Neural progenitor cell (in vitro differentiated cells): ENCODE measurements around the gene LZTS3. TPM values are rescaled to one million over a fixed set of nuclear protein-coding genes. Genes with fewer than 3 reads are reported as not detected.
"Not testable (repeated sequence)": the region's sequence is repeated elsewhere in the genome, so short reads cannot be mapped to it uniquely, and the experiment has no call there.

Experiments
- DNase-seq: peaks from one replicate; pipeline ENCODE4 v3.0.0-alpha.2; 2016; ENCODE audit warnings: low spot score
- H2AFZ ChIP-seq: fragments of 200-600 bp; sonication (generic); replicated peaks from 2 replicates; pipeline ENCODE4 v1.6.1; 2016; ENCODE audit warnings: antibody characterized with exemption
- H3F3A ChIP-seq: fragments of 200-600 bp; sonication (generic); 2 replicates; pipeline ENCODE4 v1.6.1; 2016; ENCODE audit warnings: antibody characterized with exemption, low read depth
- H3K27ac ChIP-seq: fragments of 200-600 bp; sonication (generic); 2 replicates; pipeline ENCODE4 v1.5.1; 2016; ENCODE audit warnings: mild to moderate bottlenecking
- H3K27me3 ChIP-seq: fragments of 200-600 bp; sonication (generic); 2 replicates; pipeline ENCODE4 v1.6.1; 2016; ENCODE audit warnings: mild to moderate bottlenecking, moderate library complexity
- H3K36me3 ChIP-seq: fragments of 200-600 bp; sonication (generic); 2 replicates; pipeline ENCODE4 v1.5.1; 2016
- H3K4me1 ChIP-seq: fragments of 200-600 bp; sonication (generic); 2 replicates; pipeline ENCODE4 v1.6.1; 2016; ENCODE audit warnings: mixed run types
- H3K4me2 ChIP-seq: fragments of 200-600 bp; sonication (generic); 2 replicates; pipeline ENCODE4 v1.6.1; 2016
- H3K4me3 ChIP-seq: fragments of 200-600 bp; sonication (generic); 2 replicates; pipeline ENCODE4 v1.5.1; 2016
- H3K79me2 ChIP-seq: fragments of 200-600 bp; sonication (generic); 2 replicates; pipeline ENCODE4 v1.6.1; 2016; ENCODE audit warnings: low read depth
- H3K9ac ChIP-seq: fragments of 200-600 bp; sonication (generic); 2 replicates; pipeline ENCODE4 v1.6.1; 2016
- H3K9me3 ChIP-seq: fragments of 200-600 bp; sonication (generic); 2 replicates; pipeline ENCODE4 v1.5.1; 2016; ENCODE audit warnings: low read depth
- H4K20me1 ChIP-seq: fragments of 200-600 bp; sonication (generic); 2 replicates; pipeline ENCODE4 v1.6.1; 2016; ENCODE audit warnings: low read depth
- H3K27ac Mint-ChIP-seq: 3 replicates; pipeline ENCODE4 v1.8.0; 2021; ENCODE audit warnings: mixed read lengths
- H3K27me3 Mint-ChIP-seq: 2 replicates; pipeline ENCODE4 v1.8.0; 2022; ENCODE audit warnings: low read depth, mild to moderate bottlenecking, inconsistent platforms, moderate library complexity, mixed read lengths; ENCODE audit not compliant: insufficient read depth
- H3K36me3 Mint-ChIP-seq: 3 replicates; pipeline ENCODE4 v1.8.0; 2021; ENCODE audit warnings: mixed read lengths
- H3K4me1 Mint-ChIP-seq: 3 replicates; pipeline ENCODE4 v1.8.0; 2021; ENCODE audit warnings: mixed read lengths
- H3K4me3 Mint-ChIP-seq: 3 replicates; pipeline ENCODE4 v1.8.0; 2021; ENCODE audit warnings: mild to moderate bottlenecking, moderate library complexity, mixed read lengths
- H3K9me3 Mint-ChIP-seq: 3 replicates; pipeline ENCODE4 v1.8.0; 2020; ENCODE audit warnings: mixed read lengths
- EZH2 ChIP-seq: fragments of 200-600 bp; sonication (generic); IDR thresholded peaks from 2 replicates; pipeline ENCODE4 v1.6.1; 2017; ENCODE audit warnings: antibody characterized with exemption, mild to moderate bottlenecking, moderate library complexity
- EZH2phosphoT487 ChIP-seq: fragments of 200-600 bp; sonication (generic); IDR thresholded peaks from 2 replicates; pipeline ENCODE4 v1.6.1; 2017; ENCODE audit warnings: antibody characterized with exemption
- total RNA-seq: library from RNA; depleted of rRNA; stranded (reverse); fragments of >200 nt; gene quantifications from 2 replicates; pipeline ENCODE4 v1.2.3, GENCODE V29; 2015; ENCODE audit warnings: low replicate concordance
- TF ChIP-seq, protein P1 (sequence below): fragments of 200-600 bp; sonication (generic); IDR thresholded peaks from 2 replicates; pipeline ENCODE4 v1.5.1; 2017; ENCODE audit warnings: antibody characterized with exemption, mild to moderate bottlenecking

Gene LZTS3
- total RNA-seq, 1 donor from 2014 or later, result 3.7 TPM

DNA sequence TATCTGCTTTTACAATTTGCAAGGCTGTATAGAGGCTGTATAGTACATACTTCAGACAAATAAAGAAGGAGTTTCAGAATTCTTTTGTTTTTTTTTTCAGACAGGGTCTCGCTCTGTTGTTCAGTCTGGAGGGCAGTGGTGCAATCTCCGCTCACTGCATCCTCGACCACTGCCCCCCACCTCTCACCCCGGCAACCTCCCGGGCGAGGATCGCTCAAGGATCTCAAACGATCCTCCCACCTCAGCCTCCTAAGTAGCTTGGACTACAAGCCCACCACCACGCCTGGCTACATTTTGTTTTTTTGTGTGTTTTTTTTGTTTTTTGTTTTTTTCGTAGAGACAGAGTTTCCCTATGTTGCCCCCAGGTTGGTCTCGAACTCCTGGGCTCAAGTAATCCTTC, 15.5 kb downstream of the LZTS3 start:
- no peak for DNase-seq
- no peaks in the 10 kb centered on the region for H3K27me3 ChIP-seq
- peak overlapping the region; percentile 98 for H3K4me3 Mint-ChIP-seq
- H3K9ac ChIP-seq, result no peak overlapping the region
- TF ChIP-seq, protein P1, sequence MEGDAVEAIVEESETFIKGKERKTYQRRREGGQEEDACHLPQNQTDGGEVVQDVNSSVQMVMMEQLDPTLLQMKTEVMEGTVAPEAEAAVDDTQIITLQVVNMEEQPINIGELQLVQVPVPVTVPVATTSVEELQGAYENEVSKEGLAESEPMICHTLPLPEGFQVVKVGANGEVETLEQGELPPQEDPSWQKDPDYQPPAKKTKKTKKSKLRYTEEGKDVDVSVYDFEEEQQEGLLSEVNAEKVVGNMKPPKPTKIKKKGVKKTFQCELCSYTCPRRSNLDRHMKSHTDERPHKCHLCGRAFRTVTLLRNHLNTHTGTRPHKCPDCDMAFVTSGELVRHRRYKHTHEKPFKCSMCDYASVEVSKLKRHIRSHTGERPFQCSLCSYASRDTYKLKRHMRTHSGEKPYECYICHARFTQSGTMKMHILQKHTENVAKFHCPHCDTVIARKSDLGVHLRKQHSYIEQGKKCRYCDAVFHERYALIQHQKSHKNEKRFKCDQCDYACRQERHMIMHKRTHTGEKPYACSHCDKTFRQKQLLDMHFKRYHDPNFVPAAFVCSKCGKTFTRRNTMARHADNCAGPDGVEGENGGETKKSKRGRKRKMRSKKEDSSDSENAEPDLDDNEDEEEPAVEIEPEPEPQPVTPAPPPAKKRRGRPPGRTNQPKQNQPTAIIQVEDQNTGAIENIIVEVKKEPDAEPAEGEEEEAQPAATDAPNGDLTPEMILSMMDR, result no peak
- TF ChIP-seq EZH2phosphoT487 (no peak), EZH2 (no peak)
- H3K36me3 ChIP-seq, result no peaks in the 10 kb centered on the region
- no peak overlapping the region for H2AFZ ChIP-seq
- H3K4me1 Mint-ChIP-seq, result peaks cover 20% of the 10 kb centered on the region
- peaks cover 5% of the 10 kb centered on the region for H3K27me3 Mint-ChIP-seq
- no peak overlapping the region for H3K27ac Mint-ChIP-seq
- H3K27ac ChIP-seq, result no peak overlapping the region
- peaks cover 66% of the 10 kb centered on the region for H4K20me1 ChIP-seq
- H3K79me2 ChIP-seq, result peaks cover 73% of the 10 kb centered on the region
- H3K4me3 ChIP-seq, result peak overlapping the region; percentile 82
- no peaks in the 10 kb centered on the region for H3K9me3 Mint-ChIP-seq
- H3F3A ChIP-seq, result peaks cover 18% of the 10 kb centered on the region
- peak overlapping the region; percentile 99 for H3K4me2 ChIP-seq
- peaks cover 11% of the 10 kb centered on the region for H3K4me1 ChIP-seq
- H3K36me3 Mint-ChIP-seq, result peaks cover 2% of the 10 kb centered on the region
- H3K9me3 ChIP-seq, result no peaks in the 10 kb centered on the region

DNA sequence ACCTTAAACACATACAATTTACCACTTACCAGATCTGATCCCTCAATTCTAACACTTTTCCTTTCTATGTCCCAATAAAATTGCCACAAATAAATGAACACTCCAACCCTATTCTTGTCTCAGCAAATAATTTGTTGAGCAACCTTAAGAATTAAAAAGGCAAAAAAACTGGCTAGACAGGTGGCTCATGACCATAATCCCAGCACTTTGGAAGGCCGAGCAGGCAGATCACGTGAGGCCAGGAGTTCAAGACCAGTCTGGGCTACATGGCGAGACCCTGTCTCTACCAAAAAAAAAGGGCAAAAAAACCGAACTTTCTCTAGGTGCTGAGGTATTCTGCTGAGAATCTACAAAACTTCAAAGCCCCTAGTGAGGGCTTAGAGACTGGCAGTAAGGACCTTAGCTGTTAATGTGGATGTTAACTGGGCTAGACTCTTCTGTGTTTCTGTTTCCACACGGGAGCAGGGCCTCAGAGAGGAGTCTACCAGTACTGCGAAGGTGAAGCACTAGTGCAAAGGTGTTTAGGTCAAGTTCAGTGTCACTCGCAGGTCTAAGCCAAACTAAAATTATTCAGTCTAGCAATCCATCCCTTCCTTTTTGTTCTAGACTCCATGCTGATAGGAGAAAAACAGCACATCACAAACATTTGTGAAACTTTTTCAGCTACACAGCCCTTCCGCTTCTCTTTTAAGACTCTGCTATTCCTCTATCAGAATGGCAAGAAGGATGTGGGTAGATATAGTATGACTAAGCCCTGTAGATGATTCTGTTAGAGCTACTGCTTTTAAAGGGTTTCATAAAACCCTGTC, 16.3 kb downstream of the LZTS3 start:
- no peak for DNase-seq
- H3K27me3 ChIP-seq, result no peaks in the 10 kb centered on the region
- no peak overlapping the region for H3K27ac ChIP-seq
- no peak overlapping the region for H3K9ac ChIP-seq
- H3K4me3 ChIP-seq, result no peak overlapping the region
- Mint-ChIP-seq H3K27ac (no peak overlapping the region), H3K4me1 (peaks cover 18% of the 10 kb centered on the region), H3K4me3 (peak overlapping the region; percentile 98), H3K9me3 (no peaks in the 10 kb centered on the region), H3K27me3 (peaks cover 5% of the 10 kb centered on the region), H3K36me3 (peaks cover 2% of the 10 kb centered on the region)
- H3K4me1 ChIP-seq, result peaks cover 11% of the 10 kb centered on the region
- peaks cover 74% of the 10 kb centered on the region for H4K20me1 ChIP-seq
- H3K9me3 ChIP-seq, result no peaks in the 10 kb centered on the region
- no peaks in the 10 kb centered on the region for H3K36me3 ChIP-seq
- peaks cover 18% of the 10 kb centered on the region for H3F3A ChIP-seq
- H3K79me2 ChIP-seq, result peaks cover 81% of the 10 kb centered on the region
- TF ChIP-seq EZH2, result no peak
- TF ChIP-seq, protein P1, result no peak
- no peak for TF ChIP-seq EZH2phosphoT487
- H3K4me2 ChIP-seq, result no peak overlapping the region
- no peak overlapping the region for H2AFZ ChIP-seq

DNA sequence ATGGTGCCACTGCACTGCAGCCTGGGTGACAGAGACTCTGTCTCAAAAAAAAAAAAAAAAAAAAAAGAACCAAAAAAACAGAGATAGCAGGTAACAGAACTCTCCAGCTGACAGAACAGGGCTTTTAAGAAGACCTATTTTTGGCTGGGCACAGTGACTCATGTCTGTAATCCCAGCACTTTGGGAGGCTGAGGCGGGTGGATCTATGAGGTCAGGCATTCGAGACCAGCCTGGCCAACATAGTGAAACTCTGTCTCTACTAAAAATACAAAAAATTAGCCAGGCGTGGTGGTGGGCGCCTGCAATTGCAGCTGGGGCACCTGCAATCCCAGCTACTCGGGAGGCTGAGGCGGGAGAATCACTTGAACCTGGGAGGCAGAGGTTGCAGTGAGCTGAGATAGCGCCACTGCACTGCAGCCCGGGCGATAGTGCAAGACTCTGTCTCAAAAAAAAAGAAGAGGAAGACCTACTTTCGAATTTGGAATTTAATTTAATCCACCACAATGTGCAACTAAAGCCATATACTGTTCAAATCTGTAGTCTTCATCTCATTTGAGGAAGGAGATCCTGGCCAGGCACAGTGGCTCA, 21.2 kb downstream of the LZTS3 start:
- H3K79me2 ChIP-seq, result peaks cover 98% of the 10 kb centered on the region
- not testable (repeated sequence) for H2AFZ ChIP-seq

DNA sequence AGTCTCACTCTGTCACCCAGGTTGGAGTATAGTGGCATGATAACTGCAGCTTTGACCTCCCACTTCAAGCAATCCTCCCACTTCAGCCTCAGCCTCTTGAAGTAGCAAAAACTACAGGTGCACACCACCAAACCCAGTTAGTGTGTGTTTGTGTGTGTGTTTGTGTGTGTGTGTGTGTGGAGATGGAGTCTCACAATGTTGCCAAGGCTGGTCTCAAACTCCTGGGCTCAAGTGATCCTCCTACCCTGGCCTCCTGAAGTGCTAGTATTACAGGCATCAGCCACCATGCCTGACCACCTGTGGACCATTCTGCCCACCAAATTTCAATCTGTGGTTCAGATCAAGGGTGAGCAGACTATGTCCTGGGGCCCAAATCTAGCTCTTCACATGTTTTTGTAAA, 22.4 kb downstream of the LZTS3 start:
- peaks cover 97% of the 10 kb centered on the region for H3K79me2 ChIP-seq
- H3K36me3 ChIP-seq, result no peaks in the 10 kb centered on the region
- H3K4me2 ChIP-seq, result no peak overlapping the region

More for the DNA sequence above, 21.2 kb downstream of the LZTS3 start:
- DNase-seq, H3K27ac ChIP-seq, H3K4me1 ChIP-seq, H3F3A ChIP-seq, H3K27me3 Mint-ChIP-seq, H3K9ac ChIP-seq, H3K4me1 Mint-ChIP-seq, H3K4me2 ChIP-seq, H3K27me3 ChIP-seq, H3K4me3 Mint-ChIP-seq, H3K4me3 ChIP-seq, H3K9me3 Mint-ChIP-seq, H3K9me3 ChIP-seq, H3K36me3 ChIP-seq, H3K27ac Mint-ChIP-seq: not testable (repeated sequence)
- peaks cover 17% of the 10 kb centered on the region for H3K36me3 Mint-ChIP-seq
- H4K20me1 ChIP-seq, result peaks cover 97% of the 10 kb centered on the region

More for the DNA sequence above, 22.4 kb downstream of the LZTS3 start:
- Histone ChIP-seq H2AFZ (no peak overlapping the region), H3K4me1 (no peaks in the 10 kb centered on the region), H3K4me3 (no peak overlapping the region), H4K20me1 (peaks cover 85% of the 10 kb centered on the region), H3K27ac (no peak overlapping the region), H3K9me3 (no peaks in the 10 kb centered on the region), H3K27me3 (no peaks in the 10 kb centered on the region), H3F3A (no peaks in the 10 kb centered on the region), H3K9ac (no peak overlapping the region)
- Mint-ChIP-seq H3K4me1 (no peaks in the 10 kb centered on the region), H3K27me3 (no peaks in the 10 kb centered on the region), H3K27ac (no peak overlapping the region), H3K36me3 (peaks cover 23% of the 10 kb centered on the region), H3K9me3 (no peaks in the 10 kb centered on the region), H3K4me3 (no peak overlapping the region)
- TF ChIP-seq EZH2phosphoT487 (no peak), EZH2 (no peak)
- TF ChIP-seq, protein P1, result no peak
- DNase-seq, result no peak
